Measurements from ENCODE around the gene ZNF440.
"Not testable (repeated sequence)": the region's sequence is repeated elsewhere in the genome, so short reads cannot be mapped to it uniquely, and the experiment has no call there.

ZNF440 gene

GRCh38 chr19:11828957-11829876 lies 15.1 kb downstream of the ZNF440 start:
- not testable (repeated sequence) for DNase-seq

- no peak for DNase-seq
Measured at GRCh38 chr19:11832253-11832912, 18.3 kb downstream of the ZNF440 start.

GRCh38 chr19:11833541-11833940 lies 19.5 kb downstream of the ZNF440 start:
- DNase-seq: no peak

- not testable (repeated sequence) for DNase-seq
Measured at GRCh38 chr19:11835626-11836066, 21.6 kb downstream of the ZNF440 start.

GRCh38 chr19:11843722-11844121 lies 29.6 kb downstream of the ZNF440 start:
- DNase-seq: no peak

- not testable (repeated sequence) for DNase-seq
Measured at GRCh38 chr19:11847615-11848014, 33.5 kb downstream of the ZNF440 start.

- no peak for DNase-seq
Measured at GRCh38 chr19:11848200-11848593, 34.1 kb downstream of the ZNF440 start.

- DNase-seq: peak in 1 of 2 experiments; percentile 38
Measured at GRCh38 chr19:11848594-11849469, 34.8 kb downstream of the ZNF440 start, which contains the start of gene ZNF439. Gene ZNF439, plus strand, starts transcription at chr19:11848726. Its CDS starts 142 bp downstream, at chr19:11848868.

- not testable (repeated sequence) for DNase-seq
Measured at GRCh38 chr19:11850289-11850688, 36.2 kb downstream of the ZNF440 start.

GRCh38 chr19:11853358-11853757 lies 39.3 kb downstream of the ZNF440 start:
- DNase-seq: no peak

- DNase-seq: no peak
Measured at GRCh38 chr19:11856596-11857250, 42.6 kb downstream of the ZNF440 start.

GRCh38 chr19:11860721-11861120 lies 46.6 kb downstream of the ZNF440 start:
- DNase-seq: no peak

GRCh38 chr19:11861301-11861700 lies 47.2 kb downstream of the ZNF440 start:
- DNase-seq: no peak

- not testable (repeated sequence) for DNase-seq
Measured at GRCh38 chr19:11867766-11868165, 53.7 kb downstream of the ZNF440 start.

GRCh38 chr19:11868188-11868587 lies 54.1 kb downstream of the ZNF440 start:
- DNase-seq: no peak

GRCh38 chr19:11872624-11873023 lies 58.6 kb downstream of the ZNF440 start:
- no peak for DNase-seq

GRCh38 chr19:11873762-11874161 lies 59.7 kb downstream of the ZNF440 start:
- DNase-seq: no peak

GRCh38 chr19:11879687-11880266 lies 65.7 kb downstream of the ZNF440 start:
- DNase-seq: peak in 1 of 2 experiments; percentile 4

- no peak for DNase-seq
Measured at GRCh38 chr19:11880598-11880997, 66.5 kb downstream of the ZNF440 start.

- peak; percentile 37 to 50 for DNase-seq
Measured at GRCh38 chr19:11881151-11881800, 67.2 kb downstream of the ZNF440 start.

GRCh38 chr19:11882606-11883005 lies 68.5 kb downstream of the ZNF440 start:
- DNase-seq: no peak
